AG20443 (cell line): ENCODE measurements around the gene F2R.
"Not testable (repeated sequence)": the region's sequence is repeated elsewhere in the genome, so short reads cannot be mapped to it uniquely, and the experiment has no call there.

Experiments used
- DNase-seq: peaks from one replicate; pipeline ENCODE4 v3.0.0; 2012; ENCODE audit warnings: low spot score, mixed read lengths

F2R gene

GRCh38 chr5:76761118-76761517, 45.2 kb downstream of the F2R start:
- DNase-seq, result not testable (repeated sequence)

- DNase-seq, result no peak
Observed at GRCh38 chr5:76762484-76762883, 46.6 kb downstream of the F2R start.

GRCh38 chr5:76763136-76763535, 47.2 kb downstream of the F2R start:
- DNase-seq, result no peak

DNA sequence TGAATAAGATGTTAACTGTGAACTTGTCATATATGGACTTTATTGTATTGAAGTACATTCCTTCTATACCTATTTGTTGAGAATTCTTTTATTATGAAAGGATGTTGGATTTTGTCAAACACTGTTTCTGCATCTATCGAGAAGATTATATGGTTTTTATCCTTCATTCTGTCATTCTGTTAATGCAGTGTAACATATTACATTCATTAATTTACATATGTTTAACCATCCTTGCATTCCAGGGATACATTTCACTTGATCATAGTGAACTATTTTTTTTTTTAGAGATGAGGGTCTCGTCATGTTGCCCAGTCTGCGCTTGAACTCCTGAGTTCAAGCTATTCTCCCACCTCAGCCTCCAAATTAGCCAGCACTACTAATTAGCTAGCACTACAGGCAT, 48.4 kb downstream of the F2R start:
- DNase-seq, result no peak

- no peak for DNase-seq
Observed at GRCh38 chr5:76765249-76765648, 49.3 kb downstream of the F2R start.

- no peak for DNase-seq
Observed at GRCh38 chr5:76766746-76767145, 50.8 kb downstream of the F2R start.

DNA sequence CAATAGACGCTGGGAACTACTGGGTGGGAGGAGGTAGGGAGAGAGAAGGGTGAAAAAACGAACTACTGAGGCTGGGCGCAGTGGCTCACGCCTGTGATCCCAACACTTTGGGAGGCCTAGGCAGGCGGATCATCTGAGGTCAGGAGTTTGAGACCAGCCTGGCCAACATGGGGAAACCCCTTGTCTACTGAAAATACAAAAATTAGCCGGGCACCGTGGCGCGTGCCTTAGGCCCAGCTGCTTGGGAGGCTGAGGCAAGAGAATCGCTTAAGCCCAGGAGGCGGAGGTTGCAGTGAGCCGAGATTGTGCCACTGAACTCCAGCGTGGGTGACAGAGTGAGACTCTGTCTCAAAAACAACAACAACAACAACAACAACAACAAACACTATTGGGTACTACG, 55.1 kb downstream of the F2R start:
- DNase-seq, result not testable (repeated sequence)

- DNase-seq, result no peak
Observed at GRCh38 chr5:76771705-76772405, 55.9 kb downstream of the F2R start.

- no peak for DNase-seq
Observed at GRCh38 chr5:76775921-76776320, 60.0 kb downstream of the F2R start.

DNA sequence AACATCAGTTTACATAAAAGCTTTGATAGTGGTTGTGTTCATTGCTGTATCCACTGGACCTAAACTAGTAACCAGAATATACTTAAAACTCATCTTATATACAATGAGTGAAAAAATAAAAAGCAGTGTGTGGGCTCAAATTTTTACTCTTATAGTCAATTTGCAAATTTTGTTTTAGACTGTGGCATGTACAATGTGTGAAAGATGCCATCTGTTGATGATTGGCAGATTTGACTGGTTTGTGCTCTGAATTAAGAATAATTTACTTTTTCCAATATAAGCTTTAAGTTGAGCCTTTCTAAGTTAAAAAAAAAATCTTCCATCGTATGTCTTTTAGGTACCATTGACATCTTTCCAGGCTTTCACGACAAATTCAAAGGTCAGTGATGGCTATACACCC, 60.5 kb downstream of the F2R start:
- DNase-seq, result no peak

DNA sequence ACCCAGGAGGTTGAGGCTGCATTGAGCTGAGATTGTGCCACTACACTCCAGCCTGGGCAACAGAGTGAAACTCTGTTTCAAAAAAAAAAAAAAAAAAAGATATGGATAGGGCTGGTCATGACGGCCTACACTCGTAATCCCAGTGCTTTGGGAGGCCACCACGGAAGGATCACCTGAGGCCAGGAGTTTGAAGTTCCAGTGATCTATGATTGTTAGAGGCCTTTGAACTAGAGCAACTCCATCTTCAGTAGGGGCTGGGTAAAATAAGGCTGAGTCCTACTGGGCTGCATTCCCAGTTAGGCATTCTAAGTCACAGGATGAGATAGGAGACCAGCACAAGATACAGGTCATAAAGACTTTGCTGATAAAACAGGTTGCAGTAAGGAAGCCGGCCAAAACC, 64.7 kb downstream of the F2R start:
- DNase-seq, result not testable (repeated sequence)

GRCh38 chr5:76781775-76782174, 65.8 kb downstream of the F2R start:
- no peak for DNase-seq

DNA sequence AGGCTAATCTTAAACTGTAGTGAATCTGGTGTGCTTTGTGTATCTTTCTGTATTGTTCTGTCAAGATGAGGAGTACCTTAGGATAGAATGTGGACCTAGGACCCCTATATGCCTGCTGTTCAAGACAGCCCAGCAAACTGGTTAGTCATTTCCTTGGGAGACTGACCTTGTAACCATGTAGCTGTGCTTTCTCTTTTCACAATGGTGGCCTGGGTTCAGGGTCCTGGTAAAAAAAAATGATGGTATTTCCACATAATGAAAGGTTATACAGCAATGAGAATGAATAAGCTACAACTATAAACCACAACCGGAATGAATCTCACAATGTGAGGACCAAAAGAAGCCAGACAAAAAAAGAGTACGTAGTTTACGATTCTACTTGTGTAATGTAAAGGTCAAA, 66.5 kb downstream of the F2R start:
- DNase-seq, result no peak
